WTC11 (cell line): ENCODE data around the gene TMEM260. TPM values are rescaled to one million over a fixed set of nuclear protein-coding genes. Genes with fewer than 3 reads are reported as not detected.

Experiments used
- ATAC-seq: fragments of 200-7000 bp; cut with Tn5 transposase; 2 replicates; pipeline ENCODE4 v1.10.0; 2021; ENCODE audit warnings: mild to moderate bottlenecking, moderate library complexity
- CTCF ChIA-PET: fragments of 300-600 bp; sonication (Branson Sonifier 250); formaldehyde crosslinking; loops from one replicate; lab custom pipeline; 2021; ENCODE audit warnings: antibody characterized with exemption; lab: Charles Lee
- POLR2A ChIA-PET: fragments of 350-600 bp; sonication (Branson Sonifier 250); formaldehyde crosslinking; loops from one replicate; lab custom pipeline; 2021; ENCODE audit warnings: antibody characterized with exemption; lab: Charles Lee
- DNase-seq: peaks from one replicate; pipeline ENCODE4 v3.0.0; 2021; ENCODE audit warnings: low spot score
- H3K27ac Mint-ChIP-seq: 2 replicates; pipeline ENCODE4 v1.8.0; 2021; ENCODE audit warnings: mixed read lengths
- H3K27me3 Mint-ChIP-seq: 2 replicates; pipeline ENCODE4 v1.8.0; 2021; ENCODE audit warnings: low read depth, mild to moderate bottlenecking, moderate library complexity, mixed read lengths
- H3K36me3 Mint-ChIP-seq: 2 replicates; pipeline ENCODE4 v1.8.0; 2021; ENCODE audit warnings: mixed read lengths
- H3K4me1 Mint-ChIP-seq: 2 replicates; pipeline ENCODE4 v1.8.0; 2022; ENCODE audit warnings: mixed read lengths
- H3K4me3 Mint-ChIP-seq: 2 replicates; pipeline ENCODE4 v1.8.0; 2021; ENCODE audit warnings: mild to moderate bottlenecking, moderate library complexity, mixed read lengths
- H3K9me3 Mint-ChIP-seq: 2 replicates; pipeline ENCODE4 v1.8.0; 2021; ENCODE audit warnings: mixed read lengths
- ATF6 ChIP-seq: sonication (generic); formaldehyde crosslinking; IDR thresholded peaks from 2 replicates; pipeline ENCODE4 v1.8.1; 2023; ENCODE audit warnings: mild to moderate bottlenecking, missing genetic modification reagents
- CREB1 ChIP-seq: sonication (generic); formaldehyde crosslinking; IDR thresholded peaks from 2 replicates; pipeline ENCODE4 v1.8.0; 2023; ENCODE audit warnings: mild to moderate bottlenecking, missing genetic modification reagents
- GABPB1 ChIP-seq: sonication (generic); formaldehyde crosslinking; IDR thresholded peaks from 2 replicates; pipeline ENCODE4 v1.8.1; 2023; ENCODE audit warnings: mild to moderate bottlenecking, missing genetic modification reagents
- HMGA2 ChIP-seq: fragments of 250-450 bp; sonication (Bioruptor Pico); IDR thresholded peaks from 2 replicates; pipeline ENCODE4 v1.4.0; 2021; ENCODE audit warnings: mild to moderate bottlenecking, moderate library complexity
- IRF2 ChIP-seq: sonication (generic); formaldehyde crosslinking; IDR thresholded peaks from 2 replicates; pipeline ENCODE4 v1.8.0; 2022; ENCODE audit warnings: low read depth, missing genetic modification reagents, borderline replicate concordance
- KAT7 ChIP-seq: sonication (generic); formaldehyde crosslinking; IDR thresholded peaks from 2 replicates; pipeline ENCODE4 v1.8.1; 2023; ENCODE audit warnings: missing genetic modification reagents, mild to moderate bottlenecking, borderline replicate concordance
- MXD4 ChIP-seq: fragments of 250-450 bp; sonication (Bioruptor Pico); IDR thresholded peaks from 2 replicates; pipeline ENCODE4 v1.8.0; 2021; ENCODE audit warnings: mild to moderate bottlenecking, moderate library complexity, borderline replicate concordance
- NFE2L1 ChIP-seq: sonication (generic); formaldehyde crosslinking; IDR thresholded peaks from 2 replicates; pipeline ENCODE4 v1.8.1; 2023; ENCODE audit warnings: missing genetic modification reagents
- NR1H2 ChIP-seq: sonication (generic); formaldehyde crosslinking; IDR thresholded peaks from 2 replicates; pipeline ENCODE4 v1.9.0; 2021; ENCODE audit warnings: mild to moderate bottlenecking, moderate library complexity, missing genetic modification reagents
- NR2C2 ChIP-seq: sonication (generic); formaldehyde crosslinking; IDR thresholded peaks from 2 replicates; pipeline ENCODE4 v1.8.0; 2022; ENCODE audit warnings: mild to moderate bottlenecking, missing genetic modification reagents
- OVOL2 ChIP-seq: fragments of 250-450 bp; sonication (Bioruptor Pico); IDR thresholded peaks from 2 replicates; pipeline ENCODE4 v1.9.0; 2021; ENCODE audit warnings: mild to moderate bottlenecking, borderline replicate concordance
- PRRX2 ChIP-seq: fragments of 250-450 bp; sonication (Bioruptor Pico); IDR thresholded peaks from 2 replicates; pipeline ENCODE4 v1.8.0; 2021; ENCODE audit warnings: mild to moderate bottlenecking
- SMAD4 ChIP-seq: sonication (generic); formaldehyde crosslinking; IDR thresholded peaks from 2 replicates; pipeline ENCODE4 v1.8.0; 2022; ENCODE audit warnings: mild to moderate bottlenecking, missing genetic modification reagents
- TCF7 ChIP-seq: sonication (generic); formaldehyde crosslinking; IDR thresholded peaks from 2 replicates; pipeline ENCODE4 v1.8.0; 2022; ENCODE audit warnings: mild to moderate bottlenecking, low read depth, missing genetic modification reagents, moderate library complexity
- TEAD4 ChIP-seq: sonication (generic); formaldehyde crosslinking; IDR thresholded peaks from 2 replicates; pipeline ENCODE4 v1.8.0; 2022; ENCODE audit warnings: mild to moderate bottlenecking, missing genetic modification reagents
- USF2 ChIP-seq: sonication (generic); formaldehyde crosslinking; IDR thresholded peaks from 2 replicates; pipeline ENCODE4 v1.8.1; 2023; ENCODE audit warnings: mild to moderate bottlenecking, missing genetic modification reagents, moderate library complexity
- ZBTB43 ChIP-seq: sonication (generic); formaldehyde crosslinking; IDR thresholded peaks from 2 replicates; pipeline ENCODE4 v1.8.1; 2023; ENCODE audit warnings: mild to moderate bottlenecking, missing genetic modification reagents
- ZMAT4 ChIP-seq: fragments of 250-450 bp; sonication (Bioruptor Pico); IDR thresholded peaks from 2 replicates; pipeline ENCODE4 v1.9.0; 2021; ENCODE audit warnings: mild to moderate bottlenecking
- ZNF121 ChIP-seq: sonication (generic); formaldehyde crosslinking; IDR thresholded peaks from 2 replicates; pipeline ENCODE4 v1.8.0; 2023; ENCODE audit warnings: missing genetic modification reagents
- ZNF396 ChIP-seq: fragments of 250-450 bp; sonication (Bioruptor Pico); IDR thresholded peaks from 2 replicates; pipeline ENCODE4 v1.8.0; 2021; ENCODE audit warnings: mild to moderate bottlenecking, moderate library complexity, borderline replicate concordance
- ZNF416 ChIP-seq: fragments of 250-450 bp; sonication (Bioruptor Pico); IDR thresholded peaks from 2 replicates; pipeline ENCODE4 v1.9.0; 2021; ENCODE audit warnings: mild to moderate bottlenecking, inconsistent platforms
- ZNF423 ChIP-seq: fragments of 250-450 bp; sonication (Bioruptor Pico); IDR thresholded peaks from 2 replicates; pipeline ENCODE4 v2.1.2; 2022; ENCODE audit warnings: mild to moderate bottlenecking, moderate library complexity
- ZNF671 ChIP-seq: fragments of 250-450 bp; sonication (Bioruptor Pico); IDR thresholded peaks from 2 replicates; pipeline ENCODE4 v1.8.0; 2021; ENCODE audit warnings: mild to moderate bottlenecking
- total RNA-seq: library from RNA; stranded (reverse); gene quantifications from 3 replicates; pipeline ENCODE4 v1.2.3, GENCODE V29; 2021
- TF ChIP-seq, protein P1 (sequence below): sonication (generic); formaldehyde crosslinking; IDR thresholded peaks from 2 replicates; pipeline ENCODE4 v1.8.1; 2023; ENCODE audit warnings: mild to moderate bottlenecking, moderate library complexity, missing genetic modification reagents
- TF ChIP-seq, protein P2 (sequence below): fragments of 250-450 bp; sonication (Bioruptor Pico); IDR thresholded peaks from 2 replicates; pipeline ENCODE4 v1.9.0; 2021; ENCODE audit warnings: moderate library complexity, mild to moderate bottlenecking, inconsistent platforms, borderline replicate concordance
- TF ChIP-seq, protein P3 (sequence below): sonication (generic); formaldehyde crosslinking; conservative IDR thresholded peaks from 2 replicates; pipeline ENCODE4 v1.8.1; 2023; ENCODE audit warnings: mild to moderate bottlenecking, low read depth, missing genetic modification reagents, moderate library complexity

TMEM260 gene
- total RNA-seq, 1 experiment from 2014 or later: 17.9 TPM

- peak; percentile 82 for ATAC-seq
- ChIA-PET CTCF (interaction anchor here (1.0 to 1.2 kb wide), 4 partner anchors 59 to 541 kb away, joined by 3 to 4 read pairs (median 3); partner anchors contain the start of gene TMEM260), POLR2A (no interaction called here)
- H3K27me3 Mint-ChIP-seq: no peaks in the 10 kb centered on the region; the same call in 1 of the 2 replicates
- H3K4me1 Mint-ChIP-seq: peaks cover 27% of the 10 kb centered on the region
- TF ChIP-seq HMGA2 (CRISPR knock-in tag) (no peak), ZNF416 (no peak), PRRX2 (CRISPR knock-in tag) (no peak), SMAD4 (CRISPR knock-in tag) (no peak), GABPB1 (no peak), ZNF121 (no peak), USF2 (CRISPR knock-in tag) (no peak), NFE2L1 (CRISPR knock-in tag) (no peak), ZBTB43 (CRISPR knock-in tag) (no peak), CREB1 (CRISPR knock-in tag) (no peak), NR1H2 (CRISPR knock-in tag) (no peak), MXD4 (CRISPR knock-in tag) (no peak), ZNF671 (no peak), ZMAT4 (no peak), IRF2 (CRISPR knock-in tag) (no peak), TCF7 (CRISPR knock-in tag) (no peak), NR2C2 (CRISPR knock-in tag) (no peak)
- TF ChIP-seq, protein P1, sequence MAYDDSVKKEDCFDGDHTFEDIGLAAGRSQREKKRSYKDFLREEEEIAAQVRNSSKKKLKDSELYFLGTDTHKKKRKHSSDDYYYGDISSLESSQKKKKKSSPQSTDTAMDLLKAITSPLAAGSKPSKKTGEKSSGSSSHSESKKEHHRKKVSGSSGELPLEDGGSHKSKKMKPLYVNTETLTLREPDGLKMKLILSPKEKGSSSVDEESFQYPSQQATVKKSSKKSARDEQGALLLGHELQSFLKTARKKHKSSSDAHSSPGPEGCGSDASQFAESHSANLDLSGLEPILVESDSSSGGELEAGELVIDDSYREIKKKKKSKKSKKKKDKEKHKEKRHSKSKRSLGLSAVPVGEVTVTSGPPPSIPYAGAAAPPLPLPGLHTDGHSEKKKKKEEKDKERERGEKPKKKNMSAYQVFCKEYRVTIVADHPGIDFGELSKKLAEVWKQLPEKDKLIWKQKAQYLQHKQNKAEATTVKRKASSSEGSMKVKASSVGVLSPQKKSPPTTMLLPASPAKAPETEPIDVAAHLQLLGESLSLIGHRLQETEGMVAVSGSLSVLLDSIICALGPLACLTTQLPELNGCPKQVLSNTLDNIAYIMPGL (CRISPR knock-in tag): no peak
- TF ChIP-seq, protein P2, sequence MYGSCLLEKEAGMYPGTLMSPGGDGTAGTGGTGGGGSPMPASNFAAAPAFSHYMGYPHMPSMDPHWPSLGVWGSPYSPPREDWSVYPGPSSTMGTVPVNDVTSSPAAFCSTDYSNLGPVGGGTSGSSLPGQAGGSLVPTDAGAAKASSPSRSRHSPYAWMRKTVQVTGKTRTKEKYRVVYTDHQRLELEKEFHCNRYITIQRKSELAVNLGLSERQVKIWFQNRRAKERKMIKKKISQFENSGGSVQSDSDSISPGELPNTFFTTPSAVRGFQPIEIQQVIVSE (CRISPR knock-in tag): no peak
- H3K9me3 Mint-ChIP-seq: no peaks in the 10 kb centered on the region
- no peak overlapping the region for H3K4me3 Mint-ChIP-seq
- H3K27ac Mint-ChIP-seq: no peak overlapping the region
- no peak for DNase-seq
- H3K36me3 Mint-ChIP-seq: peaks cover 4% of the 10 kb centered on the region
These were observed 69.1 kb downstream of the TMEM260 start for GRCh38 chr14:56648508-56649301.

DNA sequence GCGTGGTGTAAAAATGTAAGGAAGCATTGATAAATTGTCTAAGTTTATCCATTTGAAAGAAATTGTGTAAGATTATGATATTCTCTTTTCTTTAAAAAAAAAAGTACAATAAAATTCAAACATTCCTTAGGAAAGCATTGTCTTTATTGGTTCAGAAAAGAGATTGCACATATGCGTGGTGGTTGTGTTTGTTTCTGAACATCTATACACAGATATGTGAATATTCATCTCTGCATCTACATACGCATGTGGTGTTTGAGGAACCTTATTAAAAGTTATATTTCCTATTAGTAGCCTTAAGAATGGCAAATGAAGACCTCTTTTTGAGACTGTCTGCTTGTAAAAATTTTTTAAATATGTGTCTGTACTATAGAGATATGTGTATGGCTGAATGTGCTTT is 69.8 kb downstream of the TMEM260 start:
- DNase-seq (no peak), ATAC-seq (no peak)
- H3K4me3 Mint-ChIP-seq: no peak overlapping the region
- peaks cover 27% of the 10 kb centered on the region for H3K4me1 Mint-ChIP-seq
- ChIA-PET POLR2A (no interaction called here), CTCF (no interaction called here)
- H3K27me3 Mint-ChIP-seq: no peaks in the 10 kb centered on the region; the same call in 1 of the 2 replicates
- H3K36me3 Mint-ChIP-seq: peaks cover 4% of the 10 kb centered on the region
- H3K9me3 Mint-ChIP-seq: no peaks in the 10 kb centered on the region
- H3K27ac Mint-ChIP-seq: no peak overlapping the region
- TF ChIP-seq ZNF423 (CRISPR knock-in tag) (no peak), ATF6 (CRISPR knock-in tag) (no peak), TEAD4 (CRISPR knock-in tag) (no peak), GABPB1 (no peak), ZNF396 (CRISPR knock-in tag) (no peak), KAT7 (CRISPR knock-in tag) (no peak), OVOL2 (no peak)
- TF ChIP-seq, protein P3, sequence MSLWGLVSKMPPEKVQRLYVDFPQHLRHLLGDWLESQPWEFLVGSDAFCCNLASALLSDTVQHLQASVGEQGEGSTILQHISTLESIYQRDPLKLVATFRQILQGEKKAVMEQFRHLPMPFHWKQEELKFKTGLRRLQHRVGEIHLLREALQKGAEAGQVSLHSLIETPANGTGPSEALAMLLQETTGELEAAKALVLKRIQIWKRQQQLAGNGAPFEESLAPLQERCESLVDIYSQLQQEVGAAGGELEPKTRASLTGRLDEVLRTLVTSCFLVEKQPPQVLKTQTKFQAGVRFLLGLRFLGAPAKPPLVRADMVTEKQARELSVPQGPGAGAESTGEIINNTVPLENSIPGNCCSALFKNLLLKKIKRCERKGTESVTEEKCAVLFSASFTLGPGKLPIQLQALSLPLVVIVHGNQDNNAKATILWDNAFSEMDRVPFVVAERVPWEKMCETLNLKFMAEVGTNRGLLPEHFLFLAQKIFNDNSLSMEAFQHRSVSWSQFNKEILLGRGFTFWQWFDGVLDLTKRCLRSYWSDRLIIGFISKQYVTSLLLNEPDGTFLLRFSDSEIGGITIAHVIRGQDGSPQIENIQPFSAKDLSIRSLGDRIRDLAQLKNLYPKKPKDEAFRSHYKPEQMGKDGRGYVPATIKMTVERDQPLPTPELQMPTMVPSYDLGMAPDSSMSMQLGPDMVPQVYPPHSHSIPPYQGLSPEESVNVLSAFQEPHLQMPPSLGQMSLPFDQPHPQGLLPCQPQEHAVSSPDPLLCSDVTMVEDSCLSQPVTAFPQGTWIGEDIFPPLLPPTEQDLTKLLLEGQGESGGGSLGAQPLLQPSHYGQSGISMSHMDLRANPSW (CRISPR knock-in tag): no peak
